Measurements from ENCODE around the gene CSAG1.
"Not testable (repeated sequence)": the region's sequence is repeated elsewhere in the genome, so short reads cannot be mapped to it uniquely, and the experiment has no call there.

Gene CSAG1

GRCh38 chrX:152735101-152735500, 1.6 kb upstream of the CSAG1 start:
- TF ChIP-seq USF1 (IDR thresholded peaks at IDR 0.05) (no peak), TEAD4 (IDR thresholded peaks at IDR 0.05) (no peak), NFIC (IDR thresholded peaks at IDR 0.05) (no peak), TCF12 (IDR thresholded peaks at IDR 0.05; ENCODE audit: low read depth) (no peak), TAF1 (IDR thresholded peaks at IDR 0.05; ENCODE audit: low read depth) (no peak), EP300 (IDR thresholded peaks at IDR 0.05; ENCODE audit: borderline replicate concordance) (no peak), MAX (IDR thresholded peaks at IDR 0.05) (no peak), FOXM1 (IDR thresholded peaks at IDR 0.05; ENCODE audit: borderline replicate concordance, low read depth) (no peak), RAD21 (IDR thresholded peaks at IDR 0.05; ENCODE audit: low read depth) (no peak), CREB1 (IDR thresholded peaks at IDR 0.05; ENCODE audit: low read depth) (no peak)

- TF ChIP-seq CREB1 (IDR thresholded peaks at IDR 0.05; ENCODE audit: low read depth): no peak
These were observed 8.1 kb downstream of the CSAG1 start for GRCh38 chrX:152725409-152725808.

- TF ChIP-seq RAD21 (IDR thresholded peaks at IDR 0.05; ENCODE audit: low read depth); NFIC (IDR thresholded peaks at IDR 0.05); EGR1 (IDR thresholded peaks at IDR 0.05): not testable (repeated sequence)
These were observed 19.4 kb downstream of the CSAG1 start, which contains the start of gene MAGEA2B for GRCh38 chrX:152713815-152714787. MAGEA2B (plus strand) TSS chrX:152714628; CDS start chrX:152717107, 2,479 bp downstream.

DNA sequence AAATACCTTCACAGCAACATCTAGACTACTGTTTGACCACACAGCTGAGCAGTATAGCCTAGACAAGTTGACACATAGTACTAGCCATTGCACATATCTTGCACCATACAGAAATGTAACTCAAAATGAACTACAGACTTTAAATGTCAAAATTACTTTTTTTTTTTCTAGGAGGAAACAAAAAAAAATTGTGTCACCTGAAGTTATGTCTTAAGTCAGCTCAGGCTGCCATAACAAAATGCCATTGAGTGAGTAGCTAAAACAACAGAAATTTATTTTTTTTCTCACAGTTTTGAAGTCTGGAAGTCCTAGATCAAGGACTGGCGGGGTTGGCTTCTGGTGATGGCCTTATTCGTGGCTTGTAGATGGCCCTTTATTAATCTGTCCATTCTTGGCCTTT, 24.3 kb downstream of the CSAG1 start, which contains the start of gene CSAG2:
Gene CSAG2 (minus strand): TSS at position 101 of the 400 bp plus-strand sequence. CDS start 161 bp downstream, outside the sequence.
- TF ChIP-seq RAD21 (IDR thresholded peaks at IDR 0.05; ENCODE audit: low read depth); TEAD4 (IDR thresholded peaks at IDR 0.05); TCF12 (IDR thresholded peaks at IDR 0.05; ENCODE audit: low read depth): not testable (repeated sequence)

DNA sequence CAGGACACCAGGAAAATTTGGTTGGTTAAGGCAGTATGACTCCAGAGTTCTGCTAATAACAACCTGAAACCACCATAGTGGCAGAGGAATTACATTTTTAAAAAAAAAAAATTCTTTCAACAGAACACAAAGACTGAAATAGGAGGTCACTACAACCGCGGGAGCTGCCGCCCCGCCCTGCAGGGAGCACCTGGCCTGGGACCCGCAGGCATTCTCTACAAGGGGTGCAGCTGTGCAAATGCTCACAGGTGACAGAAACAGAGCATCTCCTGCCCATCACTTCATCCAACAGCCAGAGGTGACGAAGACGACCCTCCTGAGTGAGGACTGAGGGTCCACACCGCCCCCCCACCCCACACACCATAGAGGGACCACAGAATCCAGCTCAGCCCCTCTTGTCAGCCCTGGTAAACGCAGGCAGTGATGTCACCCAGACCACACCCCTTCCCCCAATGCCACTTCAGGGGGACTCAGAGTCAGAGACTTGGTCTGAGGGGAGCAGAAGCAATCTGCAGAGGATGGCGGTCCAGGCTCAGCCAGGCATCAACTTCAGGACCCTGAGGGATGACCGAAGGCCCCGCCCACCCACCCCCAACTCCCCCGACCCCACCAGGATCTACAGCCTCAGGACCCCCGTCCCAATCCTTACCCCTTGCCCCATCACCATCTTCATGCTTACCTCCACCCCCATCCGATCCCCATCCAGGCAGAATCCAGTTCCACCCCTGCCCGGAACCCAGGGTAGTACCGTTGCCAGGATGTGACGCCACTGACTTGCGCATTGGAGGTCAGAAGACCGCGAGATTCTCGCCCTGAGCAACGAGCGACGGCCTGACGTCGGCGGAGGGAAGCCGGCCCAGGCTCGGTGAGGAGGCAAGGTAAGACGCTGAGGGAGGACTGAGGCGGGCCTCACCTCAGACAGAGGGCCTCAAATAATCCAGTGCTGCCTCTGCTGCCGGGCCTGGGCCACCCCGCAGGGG, 35.3 kb downstream of the CSAG1 start, which contains the start of gene MAGEA3:
Gene MAGEA3 (plus strand): TSS at position 843 of the 980 bp plus-strand sequence. CDS start 2,039 bp downstream, outside the sequence.
- not testable (repeated sequence) for TF ChIP-seq ZBTB7A (IDR thresholded peaks at IDR 0.05; ENCODE audit: low read depth); TAF1 (IDR thresholded peaks at IDR 0.05; ENCODE audit: low read depth); MAX (IDR thresholded peaks at IDR 0.05)

All from Ishikawa (cell line).